Peyer's patch (tissue), 4 donors: Measurements from ENCODE around the gene NTNG1.

Source experiments
- POLR2A ChIP-seq, 2 donors: fragments of 450-650 bp; IDR thresholded peaks; one replicate each; pipeline ENCODE4 v1.5.1; 2017; ENCODE audit warnings: antibody characterized with exemption in 2 of 2, mild to moderate bottlenecking in 2 of 2, moderate library complexity in 2 of 2
- TF ChIP-seq, protein P1 (sequence below), 6 experiments: fragments of 450-650 bp in 4 of 6; fragments of 200-600 bp in 2 of 6; sonication (generic) in 1 of 6; IDR thresholded peaks; one replicate each; pipeline ENCODE4 v1.5.1; 2017 to 2019; ENCODE audit warnings: antibody characterized with exemption in 6 of 6, mild to moderate bottlenecking in 3 of 6, moderate library complexity in 1 of 6

DNA sequence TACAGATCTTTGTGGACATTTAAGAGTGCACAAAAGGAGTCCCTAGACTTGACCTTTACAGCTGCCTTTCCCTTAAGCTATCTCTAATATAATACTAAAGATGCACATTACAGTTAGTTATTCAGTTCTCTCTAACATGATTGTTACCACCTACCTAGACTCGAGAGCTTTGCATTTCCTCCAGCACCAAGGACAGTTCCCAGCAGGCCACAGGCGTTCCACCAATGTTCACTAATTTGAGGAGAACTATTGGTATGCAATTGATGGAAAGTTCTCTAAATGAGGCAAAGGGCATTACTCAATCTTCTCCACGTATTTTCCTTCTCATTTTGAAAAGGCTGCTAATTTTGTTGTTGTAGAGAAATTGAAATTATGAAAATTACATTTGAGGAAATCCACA is 5.4 kb upstream of the NTNG1 start:
- TF ChIP-seq, protein P1, sequence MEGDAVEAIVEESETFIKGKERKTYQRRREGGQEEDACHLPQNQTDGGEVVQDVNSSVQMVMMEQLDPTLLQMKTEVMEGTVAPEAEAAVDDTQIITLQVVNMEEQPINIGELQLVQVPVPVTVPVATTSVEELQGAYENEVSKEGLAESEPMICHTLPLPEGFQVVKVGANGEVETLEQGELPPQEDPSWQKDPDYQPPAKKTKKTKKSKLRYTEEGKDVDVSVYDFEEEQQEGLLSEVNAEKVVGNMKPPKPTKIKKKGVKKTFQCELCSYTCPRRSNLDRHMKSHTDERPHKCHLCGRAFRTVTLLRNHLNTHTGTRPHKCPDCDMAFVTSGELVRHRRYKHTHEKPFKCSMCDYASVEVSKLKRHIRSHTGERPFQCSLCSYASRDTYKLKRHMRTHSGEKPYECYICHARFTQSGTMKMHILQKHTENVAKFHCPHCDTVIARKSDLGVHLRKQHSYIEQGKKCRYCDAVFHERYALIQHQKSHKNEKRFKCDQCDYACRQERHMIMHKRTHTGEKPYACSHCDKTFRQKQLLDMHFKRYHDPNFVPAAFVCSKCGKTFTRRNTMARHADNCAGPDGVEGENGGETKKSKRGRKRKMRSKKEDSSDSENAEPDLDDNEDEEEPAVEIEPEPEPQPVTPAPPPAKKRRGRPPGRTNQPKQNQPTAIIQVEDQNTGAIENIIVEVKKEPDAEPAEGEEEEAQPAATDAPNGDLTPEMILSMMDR (IDR thresholded peaks at IDR 0.05), result no peak
- no peak for TF ChIP-seq POLR2A (IDR thresholded peaks at IDR 0.05)
